HG03571 (cell line): ENCODE results near the gene PTPRG.
"Not testable (repeated sequence)": the region's sequence is repeated elsewhere in the genome, so short reads cannot be mapped to it uniquely, and the experiment has no call there.

Source experiments
- ATAC-seq: cut with Tn5 transposase; IDR thresholded peaks from one replicate; pipeline ENCODE4 v1.9.1; 2021; ENCODE audit not compliant: unreplicated experiment

Gene PTPRG

GRCh38 chr3:61748288-61748687, 186.9 kb downstream of the PTPRG start:
- no peak for ATAC-seq

DNA sequence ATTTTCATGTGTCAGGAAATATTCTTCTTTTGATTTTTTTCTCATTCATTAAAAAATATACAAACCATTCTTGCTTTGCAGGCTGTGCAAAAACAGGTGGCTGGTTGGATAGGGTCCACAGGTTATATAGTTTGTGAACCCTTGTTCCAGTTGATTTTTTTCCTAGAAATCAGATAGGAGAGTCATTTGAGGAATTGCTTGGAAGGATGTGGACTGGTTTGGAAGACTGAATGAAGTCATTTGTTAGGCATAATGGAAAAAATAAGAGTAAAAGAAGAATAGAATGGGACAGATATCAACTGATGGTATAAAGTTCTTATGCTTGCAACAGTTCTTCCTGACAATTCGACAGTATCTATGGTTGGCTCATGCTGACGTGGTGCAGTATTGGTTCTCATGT, 189.4 kb downstream of the PTPRG start:
- ATAC-seq = no peak

GRCh38 chr3:61758839-61759238, 197.5 kb downstream of the PTPRG start:
- ATAC-seq = no peak

DNA sequence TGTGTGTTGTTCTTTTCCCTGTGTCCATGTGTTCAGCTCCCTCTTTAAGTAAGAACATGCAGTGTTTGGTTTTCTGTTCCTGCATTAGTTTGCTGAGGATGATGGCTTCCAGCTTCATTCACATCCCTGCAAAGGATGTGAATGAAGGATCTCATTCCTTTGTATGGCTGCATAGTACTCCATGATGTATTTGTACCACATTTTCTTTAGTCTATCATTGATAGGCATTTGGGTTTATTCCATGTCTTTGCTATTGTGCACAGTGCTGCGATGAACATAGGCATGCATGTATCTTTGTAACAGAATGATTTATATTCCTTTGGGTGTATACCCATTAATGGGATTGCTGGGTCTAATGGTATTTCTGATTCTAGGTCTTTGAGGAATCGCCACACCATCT, 199.4 kb downstream of the PTPRG start:
- not testable (repeated sequence) for ATAC-seq

GRCh38 chr3:61761694-61762430, 200.5 kb downstream of the PTPRG start:
- ATAC-seq = no peak

DNA sequence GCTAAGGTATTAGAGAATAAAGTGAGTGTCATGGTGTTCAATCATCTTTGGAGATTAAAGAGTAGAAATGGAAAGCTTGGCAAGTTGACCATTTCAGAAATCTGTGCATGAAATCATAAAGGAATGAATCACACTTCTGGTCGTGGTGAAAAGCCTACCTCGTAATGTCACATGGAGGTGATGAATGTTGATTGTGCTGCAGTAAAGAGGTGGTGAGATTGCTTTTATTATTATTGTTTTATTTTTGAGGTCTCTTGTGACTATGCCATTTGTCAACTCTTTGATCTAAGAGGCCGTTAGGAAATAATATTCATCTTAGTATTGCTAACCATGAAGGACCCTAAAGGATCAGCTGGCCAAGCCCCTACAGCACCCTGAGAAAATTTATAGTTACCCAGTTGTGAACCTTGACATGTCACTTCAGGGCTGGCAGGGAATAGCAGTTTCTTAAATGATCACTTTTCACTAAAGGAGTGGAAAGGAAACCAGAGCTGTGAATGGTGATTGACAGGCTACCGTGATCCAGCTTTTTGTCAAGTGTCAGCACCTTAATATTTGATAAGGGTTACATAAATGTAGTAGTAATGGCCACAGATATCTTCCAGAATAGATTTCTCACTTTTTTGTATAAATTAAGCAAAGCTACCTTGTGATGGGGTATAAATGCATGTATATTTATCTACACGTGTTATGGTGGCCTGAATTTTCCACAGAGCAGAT, 203.9 kb downstream of the PTPRG start:
- ATAC-seq = no peak

- no peak for ATAC-seq
Measured at GRCh38 chr3:61768284-61769037, 207.1 kb downstream of the PTPRG start.

GRCh38 chr3:61769266-61769990, 208.1 kb downstream of the PTPRG start:
- no peak for ATAC-seq

DNA sequence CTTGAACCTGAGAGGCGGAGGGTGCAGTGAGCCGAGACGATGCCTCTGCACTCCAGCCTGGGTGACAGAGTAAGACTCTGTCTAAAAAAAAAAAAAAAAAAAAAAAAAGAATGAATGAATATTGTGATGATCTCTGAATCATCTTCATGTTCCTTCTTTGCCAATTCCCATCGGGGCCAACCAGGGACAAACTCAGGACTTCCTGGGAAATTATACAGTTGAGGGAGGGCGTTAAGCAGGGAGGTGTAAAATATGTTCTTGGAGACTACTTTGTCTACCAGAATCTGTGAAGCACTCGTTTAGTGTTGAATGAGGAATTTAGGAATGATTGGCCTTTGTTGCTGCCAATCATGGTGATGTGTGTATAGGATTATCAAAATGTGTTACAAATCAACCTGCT, 210.6 kb downstream of the PTPRG start:
- ATAC-seq = no peak

GRCh38 chr3:61772456-61772855, 211.1 kb downstream of the PTPRG start:
- no peak for ATAC-seq

- ATAC-seq = no peak
Measured at GRCh38 chr3:61774279-61774890, 213.0 kb downstream of the PTPRG start.

GRCh38 chr3:61776390-61776789, 215.0 kb downstream of the PTPRG start:
- ATAC-seq = no peak

DNA sequence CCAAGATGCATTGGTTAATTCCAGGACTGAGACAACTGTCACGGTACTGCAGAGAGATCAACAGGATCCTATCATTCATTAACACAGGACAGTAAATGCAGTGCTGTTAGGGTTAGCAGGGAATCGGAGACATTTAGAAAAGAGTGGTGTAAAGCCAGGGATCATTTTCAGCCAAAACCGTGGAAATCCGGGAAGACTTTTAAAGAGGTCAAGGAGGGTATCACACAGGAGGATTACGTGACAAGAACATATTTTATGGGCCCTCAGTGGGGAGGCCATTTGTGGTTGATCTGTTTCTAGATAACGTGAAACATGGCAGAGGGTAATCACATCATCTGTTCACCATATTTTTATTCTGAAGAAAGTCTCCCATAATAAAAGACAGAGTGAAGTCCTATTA, 216.1 kb downstream of the PTPRG start:
- ATAC-seq = no peak

DNA sequence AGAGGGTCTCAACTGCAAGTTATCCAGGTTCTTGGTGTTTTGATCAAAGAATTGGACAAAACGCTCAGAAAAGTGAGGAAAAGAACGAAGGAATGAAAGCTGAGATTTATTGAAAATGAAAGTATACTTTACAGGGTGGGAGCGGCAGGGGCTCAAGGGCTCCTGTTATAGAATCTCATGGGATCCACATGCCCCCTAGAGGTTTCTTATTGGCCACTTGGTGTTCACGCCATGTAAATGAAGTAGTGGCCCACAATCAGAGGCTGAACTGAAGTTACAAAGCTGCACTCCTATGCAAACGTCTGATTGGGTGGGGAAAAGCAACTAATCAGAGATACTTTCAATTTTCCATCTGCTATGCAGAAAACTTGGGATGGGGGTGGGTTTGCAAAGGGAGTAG, 216.7 kb downstream of the PTPRG start:
- ATAC-seq = no peak

DNA sequence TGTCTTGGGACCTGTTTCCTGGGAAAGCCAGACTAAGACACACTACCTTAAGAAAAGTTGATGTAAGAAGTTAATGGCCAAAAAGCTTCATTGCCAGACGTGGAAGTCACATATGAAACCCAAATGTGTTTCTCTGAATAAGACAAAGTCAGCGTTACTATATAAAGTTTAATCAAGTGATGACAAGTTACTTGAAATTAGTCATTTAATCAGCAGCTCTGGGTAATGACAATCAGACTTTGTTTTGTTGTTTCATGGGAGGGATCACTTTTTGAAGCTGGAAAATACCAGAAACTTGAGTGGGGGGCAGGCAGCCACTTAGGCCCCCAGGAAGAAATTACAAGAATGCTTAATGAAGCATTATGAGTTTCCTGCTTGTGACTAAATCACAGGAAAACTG, 218.6 kb downstream of the PTPRG start:
- ATAC-seq = no peak

- no peak for ATAC-seq
Measured at GRCh38 chr3:61780455-61781228, 219.3 kb downstream of the PTPRG start.

- ATAC-seq = no peak
Measured at GRCh38 chr3:61783993-61784718, 222.8 kb downstream of the PTPRG start.

DNA sequence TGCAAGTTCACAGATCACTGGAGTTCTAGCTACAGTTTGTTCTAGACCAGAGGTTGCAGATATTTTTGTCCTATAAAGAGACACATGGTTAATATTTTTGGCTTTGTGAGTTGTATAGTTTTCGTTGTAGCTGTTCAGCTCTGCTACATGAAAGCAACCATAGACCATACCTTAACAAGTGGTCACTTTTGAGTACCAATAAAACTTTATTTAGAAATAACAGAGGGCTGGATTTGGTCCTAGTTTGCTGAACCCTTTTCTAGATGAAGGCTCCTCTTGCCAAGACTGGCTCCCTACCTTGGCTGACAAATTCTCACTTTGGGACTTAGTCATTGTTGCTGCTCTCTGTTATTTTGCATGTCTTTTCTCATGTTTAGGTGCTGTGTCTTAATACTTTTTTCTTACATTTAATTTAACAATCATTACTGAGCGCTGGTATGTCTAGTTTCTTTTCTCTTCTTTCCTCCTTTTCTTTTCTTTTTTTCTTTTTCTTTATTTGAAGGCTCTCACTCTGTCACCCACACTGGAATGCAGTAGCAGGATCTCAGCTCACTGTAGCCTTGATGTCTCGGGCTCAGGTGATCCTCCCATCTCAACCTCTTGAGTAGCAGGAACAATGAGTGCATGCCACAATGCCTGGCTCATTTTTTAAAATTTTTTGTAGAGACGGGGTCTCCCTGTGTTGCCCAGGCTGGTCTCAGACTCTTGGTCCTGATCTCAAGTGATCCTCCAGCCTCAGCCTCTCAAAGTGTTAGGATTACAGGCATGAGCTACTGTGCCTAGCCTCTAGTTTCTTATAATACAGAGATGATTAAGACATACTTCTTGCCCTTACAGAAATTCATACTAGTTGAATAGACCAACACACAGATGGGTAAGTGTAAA, 227.5 kb downstream of the PTPRG start:
- no peak for ATAC-seq
